ENCODE measurements around the gene STEEP1. TPM values are rescaled to one million over a fixed set of nuclear protein-coding genes. Genes with fewer than 3 reads are reported as not detected.
"Not testable (repeated sequence)": the region's sequence is repeated elsewhere in the genome, so short reads cannot be mapped to it uniquely, and the experiment has no call there.

Gene STEEP1
- total RNA-seq, 2 donors from 2014 or later, result 18.7 to 19.8 TPM

- peaks cover 43% of the 10 kb centered on the region for H3K9me3 Mint-ChIP-seq
- no peaks in the 10 kb centered on the region for H3K4me1 Mint-ChIP-seq
- no peak overlapping the region for H3K27ac Mint-ChIP-seq
- TF ChIP-seq CTCF (conservative IDR thresholded peaks at IDR 0.05), result peak; percentile 80
- Histone ChIP-seq H3K4me3 (ENCODE audit: low read length) (no peak overlapping the region), H3K27ac (ENCODE audit: low read depth, low read length) (no peak overlapping the region), H3K27me3 (ENCODE audit: control insufficient read depth, insufficient read depth, low read length, poor library complexity, severe bottlenecking) (no peaks in the 10 kb centered on the region), H3K9ac (ENCODE audit: extremely low read depth, low read length, poor library complexity, severe bottlenecking) (no peak overlapping the region), H3K4me1 (ENCODE audit: control insufficient read depth, insufficient read depth, low read length) (no peaks in the 10 kb centered on the region), H3K9me3 (ENCODE audit: control insufficient read depth, low read length) (no peaks in the 10 kb centered on the region), H3K36me3 (ENCODE audit: control insufficient read depth, insufficient read depth, low read length) (no peaks in the 10 kb centered on the region)
- no peak overlapping the region for H3K4me3 Mint-ChIP-seq
- H3K27me3 Mint-ChIP-seq (ENCODE audit: insufficient read depth), result no peaks in the 10 kb centered on the region
- 64% methylated on average over 14 of the region's 14 CpGs; no CpG with 5 or more reads in 1 of the 2 experiments for WGBS, 2 experiments (ENCODE audit: insufficient coverage in 1 of 2, insufficient read length in 1 of 2)
- peak; percentile 87 for DNase-seq
- H3K36me3 Mint-ChIP-seq (ENCODE audit: low read depth), result no peaks in the 10 kb centered on the region
These were observed 52.9 kb downstream of the STEEP1 start for GRCh38 chrX:119512146-119512800.

- Histone ChIP-seq H3K27me3 (ENCODE audit: control insufficient read depth, insufficient read depth, low read length, poor library complexity, severe bottlenecking) (no peaks in the 10 kb centered on the region), H3K36me3 (ENCODE audit: control insufficient read depth, insufficient read depth, low read length) (no peaks in the 10 kb centered on the region), H3K9me3 (ENCODE audit: control insufficient read depth, low read length) (no peaks in the 10 kb centered on the region), H3K4me3 (ENCODE audit: low read length) (no peak overlapping the region), H3K27ac (ENCODE audit: low read depth, low read length) (no peak overlapping the region), H3K4me1 (ENCODE audit: control insufficient read depth, insufficient read depth, low read length) (no peaks in the 10 kb centered on the region), H3K9ac (ENCODE audit: extremely low read depth, low read length, poor library complexity, severe bottlenecking) (no peak overlapping the region)
- Mint-ChIP-seq H3K36me3 (ENCODE audit: low read depth) (no peaks in the 10 kb centered on the region), H3K4me1 (no peaks in the 10 kb centered on the region), H3K27ac (no peak overlapping the region), H3K9me3 (peaks cover 48% of the 10 kb centered on the region), H3K27me3 (ENCODE audit: insufficient read depth) (no peaks in the 10 kb centered on the region), H3K4me3 (no peak overlapping the region)
- WGBS, 2 experiments (ENCODE audit: insufficient coverage in 1 of 2, insufficient read length in 1 of 2), result 90% methylated on average over 6 of the region's 6 CpGs; no CpG with 5 or more reads in 1 of the 2 experiments
- no peak for DNase-seq
- no peak for TF ChIP-seq CTCF (conservative IDR thresholded peaks at IDR 0.05)
These were observed 58.0 kb downstream of the STEEP1 start for GRCh38 chrX:119507206-119507605.

GRCh38 chrX:119505945-119506344 is 59.3 kb downstream of the STEEP1 start:
- no peaks in the 10 kb centered on the region for H3K27me3 Mint-ChIP-seq (ENCODE audit: insufficient read depth)
- H3K36me3 ChIP-seq (ENCODE audit: control insufficient read depth, insufficient read depth, low read length), result no peaks in the 10 kb centered on the region
- TF ChIP-seq CTCF (conservative IDR thresholded peaks at IDR 0.05), result no peak
- no peak overlapping the region for H3K27ac Mint-ChIP-seq
- no peak overlapping the region for H3K4me3 ChIP-seq (ENCODE audit: low read length)
- no peaks in the 10 kb centered on the region for H3K27me3 ChIP-seq (ENCODE audit: control insufficient read depth, insufficient read depth, low read length, poor library complexity, severe bottlenecking)
- no peak for DNase-seq
- no peaks in the 10 kb centered on the region for H3K4me1 Mint-ChIP-seq
- H3K27ac ChIP-seq (ENCODE audit: low read depth, low read length), result no peak overlapping the region
- H3K4me1 ChIP-seq (ENCODE audit: control insufficient read depth, insufficient read depth, low read length), result no peaks in the 10 kb centered on the region
- no peak overlapping the region for H3K9ac ChIP-seq (ENCODE audit: extremely low read depth, low read length, poor library complexity, severe bottlenecking)
- no peaks in the 10 kb centered on the region for H3K36me3 Mint-ChIP-seq (ENCODE audit: low read depth)
- H3K9me3 Mint-ChIP-seq, result peaks cover 54% of the 10 kb centered on the region
- WGBS, 2 experiments (ENCODE audit: insufficient coverage in 1 of 2, insufficient read length in 1 of 2), result 100% methylated on average over 3 of the region's 4 CpGs; no CpG with 5 or more reads in 1 of the 2 experiments
- H3K9me3 ChIP-seq (ENCODE audit: control insufficient read depth, low read length), result no peaks in the 10 kb centered on the region
- no peak overlapping the region for H3K4me3 Mint-ChIP-seq

GRCh38 chrX:119505145-119505544 is 60.1 kb downstream of the STEEP1 start:
- not testable (repeated sequence) for DNase-seq; H3K27me3 ChIP-seq (ENCODE audit: control insufficient read depth, insufficient read depth, low read length, poor library complexity, severe bottlenecking); H3K4me3 ChIP-seq (ENCODE audit: low read length); H3K4me1 Mint-ChIP-seq; H3K27me3 Mint-ChIP-seq (ENCODE audit: insufficient read depth); H3K4me1 ChIP-seq (ENCODE audit: control insufficient read depth, insufficient read depth, low read length); H3K27ac Mint-ChIP-seq; H3K9me3 ChIP-seq (ENCODE audit: control insufficient read depth, low read length); H3K4me3 Mint-ChIP-seq; H3K36me3 ChIP-seq (ENCODE audit: control insufficient read depth, insufficient read depth, low read length); H3K27ac ChIP-seq (ENCODE audit: low read depth, low read length); H3K9ac ChIP-seq (ENCODE audit: extremely low read depth, low read length, poor library complexity, severe bottlenecking); H3K36me3 Mint-ChIP-seq (ENCODE audit: low read depth)
- 97% methylated on average over 6 to 7 of the region's 10 CpGs for WGBS, 2 experiments (ENCODE audit: insufficient coverage in 1 of 2, insufficient read length in 1 of 2)
- H3K9me3 Mint-ChIP-seq, result peaks cover 55% of the 10 kb centered on the region

Measured in endodermal cell (in vitro differentiated cells).